Measurements from ENCODE around the gene TNK2. TPM values are rescaled to one million over a fixed set of nuclear protein-coding genes. Genes with fewer than 3 reads are reported as not detected.

The TNK2 gene
- total RNA-seq, 6 experiments from 2014 or later: 12.6 to 52.5 (median 25.3) TPM

DNA sequence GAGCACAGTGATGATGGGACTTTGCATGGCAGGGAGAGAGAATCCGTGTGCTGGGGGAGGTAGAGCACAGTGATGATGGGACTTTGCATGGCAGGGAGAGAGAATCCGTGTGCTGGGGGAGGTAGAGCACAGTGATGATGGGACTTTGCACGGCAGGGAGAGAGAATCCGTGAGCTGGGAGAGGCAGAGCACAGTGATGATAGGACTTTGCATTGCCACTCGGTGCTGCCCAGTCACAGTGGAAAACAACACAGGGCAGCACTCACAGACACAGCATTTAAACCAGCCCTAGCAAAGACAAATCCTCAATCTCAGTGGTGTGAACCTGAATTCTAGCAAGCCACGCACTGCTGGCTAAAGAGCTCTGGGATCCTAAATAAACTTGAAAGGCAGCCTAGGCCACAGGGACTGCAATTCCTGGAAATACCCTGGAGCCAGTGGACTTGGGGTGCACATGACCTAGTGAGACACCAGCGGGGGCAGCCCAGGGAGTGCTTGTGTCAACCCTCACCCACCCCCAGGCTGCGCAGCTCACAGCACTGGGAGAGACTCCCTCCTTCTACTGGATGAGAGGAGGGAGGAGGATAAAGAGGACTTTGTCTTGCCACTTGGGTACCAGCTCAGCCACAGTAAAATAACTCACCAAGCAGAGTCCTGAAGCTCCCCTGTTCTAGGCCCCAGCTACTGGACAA, 23.4 kb upstream of the TNK2 start:
- 56% methylated on average over 4 of the region's 8 CpGs for WGBS (ENCODE audit: insufficient coverage, low coverage, low lambda C conversion rate, missing lambda C conversion rate)
- no peak for TF ChIP-seq POLR2A (IDR thresholded peaks at IDR 0.05)
- TF ChIP-seq, protein P1, sequence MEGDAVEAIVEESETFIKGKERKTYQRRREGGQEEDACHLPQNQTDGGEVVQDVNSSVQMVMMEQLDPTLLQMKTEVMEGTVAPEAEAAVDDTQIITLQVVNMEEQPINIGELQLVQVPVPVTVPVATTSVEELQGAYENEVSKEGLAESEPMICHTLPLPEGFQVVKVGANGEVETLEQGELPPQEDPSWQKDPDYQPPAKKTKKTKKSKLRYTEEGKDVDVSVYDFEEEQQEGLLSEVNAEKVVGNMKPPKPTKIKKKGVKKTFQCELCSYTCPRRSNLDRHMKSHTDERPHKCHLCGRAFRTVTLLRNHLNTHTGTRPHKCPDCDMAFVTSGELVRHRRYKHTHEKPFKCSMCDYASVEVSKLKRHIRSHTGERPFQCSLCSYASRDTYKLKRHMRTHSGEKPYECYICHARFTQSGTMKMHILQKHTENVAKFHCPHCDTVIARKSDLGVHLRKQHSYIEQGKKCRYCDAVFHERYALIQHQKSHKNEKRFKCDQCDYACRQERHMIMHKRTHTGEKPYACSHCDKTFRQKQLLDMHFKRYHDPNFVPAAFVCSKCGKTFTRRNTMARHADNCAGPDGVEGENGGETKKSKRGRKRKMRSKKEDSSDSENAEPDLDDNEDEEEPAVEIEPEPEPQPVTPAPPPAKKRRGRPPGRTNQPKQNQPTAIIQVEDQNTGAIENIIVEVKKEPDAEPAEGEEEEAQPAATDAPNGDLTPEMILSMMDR (IDR thresholded peaks at IDR 0.05): no peak
- Histone ChIP-seq H3K9me3 (no peaks in the 10 kb centered on the region), H3K36me3 (no peaks in the 10 kb centered on the region), H3K4me3 (no peak overlapping the region), H3K27me3 (no peaks in the 10 kb centered on the region), H3K4me1 (no peaks in the 10 kb centered on the region), H3K27ac (no peak overlapping the region)
- intact Hi-C loops (cut with DNase I): no loop called here
- ATAC-seq (no peak), DNase-seq (peak in 1 of 3 donors; percentile 23)

DNA sequence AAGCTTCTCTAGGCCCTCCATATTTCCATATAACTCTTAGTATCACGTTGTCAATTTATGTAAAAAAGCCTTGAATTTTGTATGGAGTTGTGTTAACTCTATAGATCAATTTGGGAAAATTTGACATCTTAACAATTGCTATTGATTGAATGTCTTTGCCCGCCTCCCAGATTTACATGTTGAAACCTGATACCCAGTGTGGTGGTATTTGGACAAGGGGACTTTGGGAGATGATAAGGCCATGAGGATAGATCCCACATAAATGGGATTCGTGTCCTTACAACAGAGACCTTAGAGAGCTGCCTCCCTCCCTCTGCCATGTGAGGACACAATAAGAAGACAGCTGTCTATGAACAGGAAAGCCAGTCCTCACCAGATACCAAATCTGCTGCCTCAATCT, 21.1 kb upstream of the TNK2 start:
- Histone ChIP-seq H3K9me3 (no peaks in the 10 kb centered on the region), H3K36me3 (no peaks in the 10 kb centered on the region), H3K27me3 (no peaks in the 10 kb centered on the region), H3K4me3 (no peak overlapping the region), H3K4me1 (no peaks in the 10 kb centered on the region), H3K27ac (no peak overlapping the region)
- no peak for DNase-seq
- WGBS (ENCODE audit: insufficient coverage, low coverage, low lambda C conversion rate, missing lambda C conversion rate): 61% methylated on average over 3 of the region's 3 CpGs
- intact Hi-C loops (cut with DNase I): no loop called here
- TF ChIP-seq, protein P1 (IDR thresholded peaks at IDR 0.05): no peak
- TF ChIP-seq POLR2A (IDR thresholded peaks at IDR 0.05): no peak
- no peak for ATAC-seq

DNA sequence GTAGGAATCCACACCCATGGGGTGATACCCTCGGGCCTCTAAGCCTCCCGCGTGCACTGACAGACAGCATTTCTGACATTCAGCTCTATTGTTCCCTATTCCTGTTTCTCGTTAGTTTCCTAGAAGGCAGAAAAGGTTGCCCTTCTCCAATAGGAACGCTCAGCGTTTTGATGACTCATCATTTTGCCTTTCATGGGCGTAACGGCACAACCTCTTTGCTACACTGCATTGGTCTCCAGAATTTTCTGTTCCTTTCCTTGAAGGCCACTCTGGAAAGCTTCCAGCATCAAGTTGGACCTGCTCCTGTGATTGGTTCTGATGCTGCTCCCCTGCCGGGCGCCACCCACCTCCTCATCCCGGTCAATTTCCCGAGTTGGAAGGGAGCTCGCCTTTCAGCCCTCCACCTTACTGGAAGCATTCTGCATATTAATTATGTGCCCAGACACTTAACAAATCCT, 13.0 kb upstream of the TNK2 start:
- H3K27me3 ChIP-seq: no peaks in the 10 kb centered on the region
- intact Hi-C loops (cut with DNase I): no loop called here
- H3K27ac ChIP-seq: no peak overlapping the region
- no peak for ATAC-seq
- no peaks in the 10 kb centered on the region for H3K36me3 ChIP-seq
- H3K9me3 ChIP-seq: no peaks in the 10 kb centered on the region
- peak in 1 of 3 donors; percentile 16 for DNase-seq
- TF ChIP-seq, protein P1 (IDR thresholded peaks at IDR 0.05): no peak
- no peak for TF ChIP-seq POLR2A (IDR thresholded peaks at IDR 0.05)
- no peak overlapping the region for H3K4me3 ChIP-seq
- 69% methylated on average over 11 of the region's 13 CpGs for WGBS (ENCODE audit: insufficient coverage, low coverage, low lambda C conversion rate, missing lambda C conversion rate)
- no peaks in the 10 kb centered on the region for H3K4me1 ChIP-seq

DNA sequence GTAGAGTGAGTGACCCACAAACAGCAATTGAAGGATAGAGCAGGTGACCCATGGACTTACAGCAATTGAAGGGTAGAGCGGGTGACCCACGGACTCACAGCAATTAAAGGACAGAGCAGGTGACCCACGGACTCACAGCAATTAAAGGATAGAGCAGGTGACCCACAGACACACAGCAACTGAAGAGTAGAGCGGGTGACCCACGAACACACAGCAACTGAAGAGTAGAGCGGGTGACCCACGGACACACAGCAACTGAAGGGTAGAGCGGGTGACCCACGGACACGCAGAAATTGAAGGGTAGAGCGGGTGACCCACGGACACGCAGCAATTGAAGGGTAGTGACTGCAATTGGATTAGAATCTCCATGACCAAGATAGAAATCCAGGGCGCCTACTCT, 9.8 kb upstream of the TNK2 start:
- H3K27ac ChIP-seq: no peak overlapping the region
- TF ChIP-seq, protein P1 (IDR thresholded peaks at IDR 0.05): no peak
- no peak for TF ChIP-seq POLR2A (IDR thresholded peaks at IDR 0.05)
- H3K4me3 ChIP-seq: no peak overlapping the region
- H3K4me1 ChIP-seq: peaks cover 0 to 5% (median 2%) of the 10 kb centered on the region in 4 donors
- ATAC-seq: no peak
- no peak for DNase-seq
- no peaks in the 10 kb centered on the region for H3K36me3 ChIP-seq
- WGBS (ENCODE audit: insufficient coverage, low coverage, low lambda C conversion rate, missing lambda C conversion rate): 82% methylated on average over 9 of the region's 14 CpGs
- intact Hi-C loops (cut with DNase I): no loop called here
- no peaks in the 10 kb centered on the region for H3K27me3 ChIP-seq
- no peaks in the 10 kb centered on the region for H3K9me3 ChIP-seq
